ENCODE measurements around the gene CASTOR1. TPM values are rescaled to one million over a fixed set of nuclear protein-coding genes. Genes with fewer than 3 reads are reported as not detected.

Gene CASTOR1
- total and polyA plus RNA-seq, 2 donors (not counting 3 experiments of a cell fraction or from before 2014, with no cell fraction given) = 8.1 to 26.8 TPM

GRCh38 chr22:30336752-30337460, 47.6 kb upstream of the CASTOR1 start:
- Histone ChIP-seq H3K9me1 (replicated peaks; ENCODE audit: control insufficient read depth, extremely low read depth, insufficient read depth, low read length) (no peaks in the 10 kb centered on the region), H3K9ac (replicated peaks; ENCODE audit: extremely low read depth, insufficient read depth, low read length) (no peak overlapping the region), H3K4me2 (ENCODE audit: insufficient read depth, low read length) (no peak overlapping the region), H2AFZ (ENCODE audit: low read depth, low read length) (no peak overlapping the region), H3K27ac (ENCODE audit: insufficient read depth, low read depth, low read length) (no peak overlapping the region), H3K4me3 (replicated peaks in 1 of 3; ENCODE audit: insufficient read depth in 1 of 3, low read depth in 1 of 3, low read length in 3 of 3) (no peak overlapping the region), H3K36me3 (ENCODE audit: control insufficient read depth in 2 of 2, extremely low read depth in 1 of 2, insufficient read depth in 2 of 2, low read length in 2 of 2) (peaks cover 40 to 83% of the 10 kb centered on the region in 2 experiments), H4K20me1 (replicated peaks; ENCODE audit: control insufficient read depth, extremely low read depth, insufficient read depth, low read length) (no peaks in the 10 kb centered on the region), H3K9me3 (replicated peaks; ENCODE audit: control insufficient read depth, insufficient read depth, low read length) (no peaks in the 10 kb centered on the region), H3K79me2 (ENCODE audit: control insufficient read depth, insufficient read depth, low read length) (no peaks in the 10 kb centered on the region), H3K4me1 (ENCODE audit: control insufficient read depth, extremely low read depth, insufficient read depth, low read length) (no peaks in the 10 kb centered on the region), H3K27me3 (ENCODE audit: control insufficient read depth in 2 of 2, insufficient read depth in 2 of 2, low read length in 2 of 2) (no peaks in the 10 kb centered on the region)
- TF ChIP-seq JUN (IDR thresholded peaks at IDR 0.05; ENCODE audit: borderline replicate concordance, insufficient read depth, insufficient read length, low read depth) (no peak), POLR2A (IDR thresholded peaks at IDR 0.05; ENCODE audit: low read depth, low read length) (no peak), EZH2 (IDR thresholded peaks at IDR 0.05; ENCODE audit: borderline replicate concordance, low read depth, low read length, severe bottlenecking) (no peak), POLR2AphosphoS5 (IDR thresholded peaks at IDR 0.05; ENCODE audit: insufficient read depth, low read depth, low read length) (no peak), MYC (IDR thresholded peaks at IDR 0.05; ENCODE audit: low read depth, low read length) (no peak), CTCF (IDR thresholded peaks at IDR 0.05; ENCODE audit: extremely low read depth in 1 of 2, insufficient read depth in 1 of 2, low read depth in 1 of 2, low read length in 2 of 2) (no peak), FOS (IDR thresholded peaks at IDR 0.05; ENCODE audit: borderline replicate concordance, insufficient read depth, low read length) (no peak), GATA2 (IDR thresholded peaks at IDR 0.05; ENCODE audit: insufficient read depth, insufficient read length, low read depth, low read length) (no peak)
- TF ChIP-seq, protein P1, sequence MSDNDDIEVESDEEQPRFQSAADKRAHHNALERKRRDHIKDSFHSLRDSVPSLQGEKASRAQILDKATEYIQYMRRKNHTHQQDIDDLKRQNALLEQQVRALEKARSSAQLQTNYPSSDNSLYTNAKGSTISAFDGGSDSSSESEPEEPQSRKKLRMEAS (IDR thresholded peaks at IDR 0.05; ENCODE audit: insufficient read depth, insufficient read length) = no peak
- POLR2A ChIA-PET = no interaction called here
- BruUV-seq (replicated peaks) = no TSS peak
- no peak for DNase-seq (ENCODE audit: low read depth, low spot score)
- intact Hi-C loops (cut with micrococcal nuclease) = no loop called here
- dilution Hi-C loops (cut with MboI; ENCODE audit: extremely low pct_ligation_motif_present, low sequenced_read_pairs) = no loop called here
- CTCF ChIA-PET = interaction anchor here (14.7 kb wide), 1 partner anchor 48 kb away, joined by 164 read pairs; the partner anchor contains the start of gene CASTOR1
- no peak for FAIRE-seq

Measured in endothelial cell of umbilical vein (primary cell).